ENCODE results near the gene PCSK7. TPM values are rescaled to one million over a fixed set of nuclear protein-coding genes. Genes with fewer than 3 reads are reported as not detected.

Gene PCSK7
- total RNA-seq, 2 donors from 2014 or later = 126 to 201 TPM

GRCh38 chr11:117170210-117170609 lies 61.7 kb downstream of the PCSK7 start:
- no peak for DNase-seq (ENCODE audit: low spot score in 2 of 2)
- Mint-ChIP-seq H3K9me3 (no peaks in the 10 kb centered on the region), H3K27ac (no peak overlapping the region), H3K36me3 (peaks cover 0 to 6% of the 10 kb centered on the region in 2 donors)
- ATAC-seq = no peak

- no peak overlapping the region for H3K27ac Mint-ChIP-seq
- DNase-seq (ENCODE audit: low spot score in 2 of 2) = no peak
- ATAC-seq = no peak
- H3K9me3 Mint-ChIP-seq = no peaks in the 10 kb centered on the region
- H3K36me3 Mint-ChIP-seq = peaks cover 0 to 6% of the 10 kb centered on the region in 2 donors
Observed at GRCh38 chr11:117169736-117170135, 62.1 kb downstream of the PCSK7 start.

GRCh38 chr11:117166491-117166890 lies 65.4 kb downstream of the PCSK7 start:
- DNase-seq (ENCODE audit: low spot score in 2 of 2) (no peak), ATAC-seq (no peak)
- no peaks in the 10 kb centered on the region for H3K9me3 Mint-ChIP-seq
- H3K27ac Mint-ChIP-seq = no peak overlapping the region
- H3K36me3 Mint-ChIP-seq = peaks cover 0 to 6% of the 10 kb centered on the region in 2 donors

GRCh38 chr11:117160826-117161225 lies 71.0 kb downstream of the PCSK7 start:
- DNase-seq (ENCODE audit: low spot score in 2 of 2) (no peak), ATAC-seq (no peak)
- Mint-ChIP-seq H3K27ac (peak overlapping the region in 1 of 2 donors; percentile 88), H3K9me3 (no peaks in the 10 kb centered on the region), H3K36me3 (peaks cover 0 to 6% of the 10 kb centered on the region in 2 donors)

GRCh38 chr11:117159892-117160291 lies 72.0 kb downstream of the PCSK7 start:
- Mint-ChIP-seq H3K27ac (peak overlapping the region in 1 of 2 donors; percentile 2), H3K9me3 (no peaks in the 10 kb centered on the region), H3K36me3 (no peaks in the 10 kb centered on the region)
- ATAC-seq (peak in 1 of 2 donors; percentile 69), DNase-seq (ENCODE audit: low spot score in 2 of 2) (no peak)

GRCh38 chr11:117157507-117157906 lies 74.4 kb downstream of the PCSK7 start:
- DNase-seq (ENCODE audit: low spot score in 2 of 2) = no peak
- H3K36me3 Mint-ChIP-seq = peaks cover 0 to 4% of the 10 kb centered on the region in 2 donors
- no peak for ATAC-seq
- no peaks in the 10 kb centered on the region for H3K9me3 Mint-ChIP-seq
- peak overlapping the region in 1 of 2 donors; percentile 4 for H3K27ac Mint-ChIP-seq

GRCh38 chr11:117154468-117154867 lies 77.4 kb downstream of the PCSK7 start:
- DNase-seq (ENCODE audit: low spot score in 2 of 2) = no peak
- no peak for ATAC-seq
- no peak overlapping the region for H3K27ac Mint-ChIP-seq
- peaks cover 0 to 4% of the 10 kb centered on the region in 2 donors for H3K36me3 Mint-ChIP-seq
- no peaks in the 10 kb centered on the region for H3K9me3 Mint-ChIP-seq

Other genes starting within 250 kb of the PCSK7 start
- 10 to 100 TPM; 14.6 to 39.5 TPM for gene SIK3, start 133.6 kb downstream of the PCSK7 start, total RNA-seq
- gene PAFAH1B2, start 87.8 kb downstream of the PCSK7 start, total RNA-seq = 10 to 100 TPM; 63.4 to 64.5 TPM
- gene SIDT2, start 53.3 kb downstream of the PCSK7 start, total RNA-seq = 10 to 100 TPM; 20.9 to 32.0 TPM
- gene TAGLN, start 32.7 kb downstream of the PCSK7 start, total RNA-seq = 1 to 10 TPM; 1.5 to 5.4 TPM
- gene RNF214, start 598 bp upstream of the PCSK7 start, total RNA-seq = 10 to 100 TPM; 13.3 to 21.6 TPM
- gene BACE1-AS, start 59.3 kb upstream of the PCSK7 start, total RNA-seq = 1 to 10 TPM; 3.1 to 7.0 TPM
- gene BACE1, start 84.2 kb upstream of the PCSK7 start, total RNA-seq = under 1 TPM; 0.11 to 0.39 TPM
- gene CEP164, start 95.8 kb upstream of the PCSK7 start, total RNA-seq = 10 to 100 TPM; 20.1 to 30.1 TPM

All from activated naive CD4-positive, alpha-beta T cell treated with anti-CD3 and anti-CD28 coated beads, Interleukin-2, amount 50 U/mL, for 72 hours (primary cell).